DLD1 (cell line): Measurements from ENCODE around the gene DOHH.

ENCODE experiments used
- in situ Hi-C: cut with HindIII; loops from 2 replicates; pipeline ENCODE4 v1.10.0; 2017; ENCODE audit warnings: low sequenced_read_pairs

DOHH gene

GRCh38 chr19:3443840-3444694, 56.4 kb downstream of the DOHH start:
- in situ Hi-C loops: no loop called here

DNA sequence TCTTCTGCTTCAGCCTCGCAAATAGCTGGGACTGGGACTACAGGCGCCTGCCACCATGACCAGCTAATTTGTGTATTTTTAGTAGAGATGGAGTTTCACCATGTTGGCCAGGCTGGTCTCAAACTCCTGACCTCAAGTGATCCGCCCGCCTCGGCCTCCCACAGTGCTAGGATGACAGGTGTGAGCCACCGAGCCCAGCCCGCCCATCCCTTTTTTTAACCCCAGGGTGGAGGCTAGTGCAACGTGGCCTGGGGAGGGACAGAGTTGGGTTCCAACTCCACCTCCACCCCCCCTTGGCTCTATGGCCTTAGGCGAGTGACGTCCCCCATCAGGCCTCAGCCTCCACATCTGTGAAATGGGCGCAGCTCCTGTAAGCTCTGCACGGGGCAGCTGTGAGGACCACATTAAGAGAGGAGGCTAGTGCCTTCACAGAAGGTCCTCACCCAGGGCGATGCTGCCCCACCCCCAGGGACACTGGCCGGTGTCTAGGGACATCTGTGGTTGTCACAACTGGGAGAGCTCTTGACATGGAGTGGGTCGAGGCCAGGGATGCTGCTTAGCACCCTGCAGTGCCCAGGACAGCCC, 57.9 kb downstream of the DOHH start:
- in situ Hi-C loops: no loop called here

DNA sequence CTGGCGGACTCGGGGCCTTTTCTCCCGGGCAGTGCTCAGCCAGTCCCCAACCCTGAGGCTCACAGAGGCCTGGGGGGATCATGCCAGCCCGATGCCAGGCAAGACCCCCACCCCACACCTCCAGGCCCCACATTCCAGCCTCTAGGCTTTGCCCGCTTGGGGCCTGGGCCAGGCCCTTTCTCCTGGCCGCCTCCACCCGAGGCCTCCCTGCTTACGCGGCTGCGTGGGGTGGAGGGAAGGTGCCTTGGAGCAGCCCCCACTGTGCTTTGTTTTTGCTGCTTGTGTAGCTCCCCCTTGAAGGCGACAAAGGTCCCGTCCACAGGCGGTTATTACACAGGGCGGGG, 58.5 kb downstream of the DOHH start:
- in situ Hi-C loops: no loop called here

GRCh38 chr19:3441089-3441985, 59.1 kb downstream of the DOHH start:
- in situ Hi-C loops: no loop called here
